GM18508 (cell line): Measurements from ENCODE around the gene ACTBL2.

Source experiments
- ATAC-seq: cut with Tn5 transposase; IDR thresholded peaks from one replicate; pipeline ENCODE4 v1.9.1; 2021; ENCODE audit warnings: moderate number of reproducible peaks; ENCODE audit not compliant: insufficient read depth, unreplicated experiment

Gene ACTBL2

DNA sequence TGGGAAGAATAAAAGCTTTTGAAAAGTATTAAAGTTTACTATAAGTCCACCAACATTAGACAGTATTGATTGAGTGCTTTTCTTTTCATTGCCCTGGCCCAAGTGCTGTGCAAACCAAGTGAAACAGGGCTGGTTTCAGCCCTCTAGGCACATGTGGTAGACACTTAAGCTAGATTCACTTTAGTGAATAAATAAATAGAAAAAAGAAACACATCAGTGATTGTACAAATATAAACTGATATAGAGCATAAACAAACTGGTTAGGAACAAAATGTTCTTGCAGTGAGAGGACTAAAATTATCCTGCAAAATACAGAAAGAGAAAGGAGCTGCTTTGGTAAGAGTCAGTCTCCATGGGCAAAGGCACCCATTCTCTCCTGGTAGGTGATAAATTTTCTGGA lies 29.7 kb downstream of the ACTBL2 start:
- no peak for ATAC-seq

DNA sequence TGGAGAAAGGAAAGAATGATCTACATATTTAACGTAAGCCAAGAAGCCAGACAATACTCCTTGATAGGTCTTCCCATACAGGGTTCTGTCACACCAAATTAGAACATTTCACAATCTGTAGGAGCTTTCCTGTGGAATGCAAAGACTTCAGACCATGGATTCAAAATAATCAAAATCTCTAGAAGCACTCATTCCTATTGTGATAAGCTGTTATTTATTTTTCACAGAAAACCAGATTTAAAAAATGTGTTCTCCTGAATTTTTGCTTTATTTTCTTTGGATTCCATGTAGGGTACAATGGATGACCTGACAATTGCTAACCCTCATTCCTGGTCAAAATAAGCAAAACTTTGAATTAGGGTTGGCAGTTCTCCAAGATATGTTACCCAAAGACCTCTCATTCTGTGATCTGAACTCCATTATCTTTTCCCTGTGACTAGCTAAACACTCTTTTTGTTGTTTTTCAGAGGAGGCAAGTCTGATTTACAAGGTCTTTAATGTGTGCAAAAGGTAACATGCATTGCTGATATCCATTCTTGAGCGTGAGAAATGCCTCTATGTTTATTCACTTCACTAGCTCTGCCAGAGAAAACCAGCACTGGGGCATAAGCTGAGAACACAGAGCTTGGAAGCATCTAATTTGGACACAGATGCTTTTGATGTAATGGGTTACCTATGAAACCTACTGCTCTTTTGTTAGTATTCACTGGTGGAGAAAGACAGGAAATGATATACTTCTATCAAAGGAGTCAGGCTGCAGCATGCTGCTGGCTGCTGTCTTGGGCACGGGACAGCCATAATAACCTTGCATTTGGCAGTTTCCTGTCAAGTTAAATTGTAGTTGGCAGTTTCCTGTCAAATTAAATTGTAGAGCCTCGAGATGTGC lies 31.4 kb downstream of the ACTBL2 start:
- ATAC-seq = no peak

DNA sequence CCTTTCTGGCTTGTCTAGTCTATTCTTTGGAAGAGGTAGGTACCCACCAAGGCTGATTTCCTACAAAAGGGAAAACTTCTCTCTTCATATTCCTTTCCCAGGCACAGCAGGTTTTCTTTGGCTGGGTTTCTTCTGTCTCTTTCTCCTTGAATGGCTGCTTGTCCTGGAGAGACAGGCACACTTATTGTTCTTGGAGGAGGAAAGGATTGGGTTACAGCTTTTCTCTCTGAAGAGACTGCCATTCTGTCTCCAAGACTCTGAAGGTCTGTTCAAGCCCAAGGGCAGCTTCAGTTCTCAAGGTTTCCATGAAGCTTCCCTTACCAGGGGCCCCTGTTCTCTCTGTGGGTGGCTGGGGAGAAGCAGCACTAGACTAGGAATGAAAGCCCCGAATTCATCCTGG lies 33.9 kb downstream of the ACTBL2 start:
- ATAC-seq = no peak

DNA sequence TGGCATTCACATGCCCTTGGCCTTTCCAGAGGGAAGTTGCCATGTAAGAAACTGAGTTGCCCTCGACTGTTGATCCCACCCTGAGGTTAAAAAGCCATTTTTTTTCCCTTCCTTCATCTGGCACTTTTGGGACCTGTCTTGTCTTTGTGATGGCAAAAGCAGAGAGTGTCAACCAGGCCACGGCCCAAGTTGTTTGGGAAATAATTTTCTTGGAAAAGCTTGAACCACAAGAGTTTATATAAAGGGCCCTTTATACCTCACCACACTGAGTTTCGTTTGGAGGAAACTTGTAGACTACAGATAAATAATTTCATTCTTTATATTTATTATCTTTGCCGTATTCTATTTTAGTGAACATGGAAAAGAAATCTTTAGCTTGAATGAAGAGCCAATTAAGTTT lies 34.3 kb downstream of the ACTBL2 start:
- no peak for ATAC-seq

DNA sequence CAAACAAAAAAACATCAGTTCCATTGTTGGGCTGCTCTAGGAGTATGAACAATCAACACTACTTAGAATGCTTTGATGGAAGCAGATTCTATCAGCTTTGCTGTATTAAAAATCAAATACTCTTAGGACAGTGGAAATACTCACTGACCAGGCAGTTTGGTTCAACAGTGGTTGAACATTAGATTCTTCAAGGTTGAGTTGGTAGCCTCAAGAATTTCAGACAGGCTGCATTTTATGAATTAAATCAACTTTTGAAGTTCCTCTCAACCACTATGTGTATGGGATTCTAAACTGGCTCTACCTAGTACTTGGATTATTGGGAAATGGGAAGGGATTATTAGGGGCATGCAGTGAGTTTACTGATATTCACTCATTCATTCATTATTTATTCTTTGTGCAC lies 35.0 kb downstream of the ACTBL2 start:
- no peak for ATAC-seq

DNA sequence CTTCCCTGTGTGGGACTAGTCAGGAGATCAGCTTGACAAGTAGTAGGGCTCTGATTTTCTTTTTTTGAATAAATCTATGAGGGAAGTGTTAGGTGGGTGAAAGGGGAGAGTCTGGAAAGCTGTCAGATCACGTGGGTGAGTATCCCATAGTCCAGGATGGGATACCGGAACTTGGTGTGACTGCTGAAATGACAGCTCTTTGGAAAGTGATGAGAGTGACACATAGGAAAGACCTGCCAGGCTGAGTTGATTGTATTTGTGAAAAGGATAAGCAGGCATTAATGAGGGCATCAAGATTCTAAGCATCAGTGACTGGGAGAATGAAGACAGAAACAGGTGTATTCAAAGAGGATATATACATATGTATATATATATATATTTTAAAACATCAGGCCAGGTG lies 35.6 kb downstream of the ACTBL2 start:
- ATAC-seq = no peak

DNA sequence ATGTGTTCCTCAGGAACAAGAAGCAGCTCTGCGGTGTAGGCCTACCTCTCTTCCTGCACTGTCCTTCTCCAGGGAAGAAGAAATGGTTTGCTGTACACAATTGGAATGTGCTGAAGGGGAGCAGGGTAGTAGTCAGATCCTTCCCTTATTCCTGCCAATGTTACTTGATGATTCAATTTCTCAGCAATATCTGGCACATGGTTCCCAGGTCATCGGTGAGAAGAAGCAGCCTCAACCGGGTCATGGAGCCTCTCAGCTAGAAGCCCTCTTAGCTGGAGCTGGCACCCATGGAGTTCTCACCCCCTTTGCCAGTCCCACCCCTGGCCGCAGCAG lies 36.9 kb downstream of the ACTBL2 start:
- ATAC-seq = no peak

DNA sequence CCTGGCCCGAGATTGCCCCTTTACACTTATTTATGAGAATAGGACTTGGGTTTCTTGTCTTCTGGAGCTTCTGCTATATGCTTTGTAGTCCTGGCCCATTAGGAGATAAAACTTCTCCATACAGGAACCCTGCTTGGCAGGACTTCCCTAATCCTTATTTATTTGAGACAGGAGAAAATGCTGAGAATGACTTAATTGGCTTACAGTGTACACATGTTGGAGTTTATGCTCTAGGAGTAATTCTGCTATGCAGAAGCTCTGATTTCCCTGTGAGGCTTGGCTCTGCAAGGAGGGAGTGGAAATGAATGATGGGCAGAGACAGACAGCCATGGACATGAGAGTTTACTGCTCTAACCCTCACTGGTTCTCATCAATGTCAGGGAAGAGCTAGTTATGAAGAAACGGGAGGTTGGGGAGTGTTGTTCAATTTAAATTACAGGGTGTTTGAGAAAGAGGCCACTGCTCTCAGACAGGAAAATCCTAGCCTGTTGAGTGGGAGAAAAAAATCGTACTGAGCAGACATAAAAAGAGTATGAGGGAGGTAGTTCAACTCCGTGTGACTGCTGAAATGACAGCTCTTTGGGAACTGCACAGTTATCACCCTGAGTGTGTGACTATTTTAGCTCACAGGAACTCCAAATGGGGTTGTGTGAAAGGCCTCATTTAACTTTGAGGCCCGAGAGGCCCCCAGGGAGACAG lies 37.5 kb downstream of the ACTBL2 start:
- no peak for ATAC-seq

DNA sequence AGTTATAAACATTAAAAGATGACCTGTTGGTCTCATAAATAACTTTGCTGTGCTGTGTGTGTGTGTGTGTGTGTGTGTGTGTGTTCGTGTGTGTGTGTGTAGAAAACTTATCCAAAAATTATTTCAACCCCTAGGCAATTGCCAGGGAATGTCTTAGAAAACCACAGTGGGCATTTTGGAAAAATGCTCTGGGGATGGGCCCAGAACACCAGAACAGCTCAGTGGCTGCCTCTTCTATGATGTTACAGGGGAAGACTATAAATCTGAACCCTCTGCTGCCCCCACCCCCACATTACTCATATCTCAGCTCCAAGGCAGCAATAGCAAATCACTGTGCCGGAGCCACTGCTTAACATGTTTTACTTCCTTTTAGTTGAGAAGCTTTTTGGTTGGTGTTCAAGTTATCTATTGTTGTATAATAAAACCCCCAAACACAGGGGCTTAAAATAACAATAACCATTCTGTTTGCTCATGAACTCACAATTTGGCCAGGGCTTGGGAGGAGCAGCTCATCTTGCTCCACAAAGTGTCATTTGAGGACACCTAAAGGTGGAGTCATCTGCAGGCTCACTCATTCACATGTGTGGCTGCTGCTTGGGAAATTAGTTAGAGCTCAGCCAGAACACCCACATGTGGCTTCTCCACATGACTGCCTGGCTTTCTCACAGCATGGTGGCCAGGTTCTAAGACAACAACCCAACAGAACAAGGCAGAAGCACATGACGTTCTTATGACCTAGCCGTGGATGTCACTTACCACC lies 40.4 kb downstream of the ACTBL2 start:
- ATAC-seq = no peak

DNA sequence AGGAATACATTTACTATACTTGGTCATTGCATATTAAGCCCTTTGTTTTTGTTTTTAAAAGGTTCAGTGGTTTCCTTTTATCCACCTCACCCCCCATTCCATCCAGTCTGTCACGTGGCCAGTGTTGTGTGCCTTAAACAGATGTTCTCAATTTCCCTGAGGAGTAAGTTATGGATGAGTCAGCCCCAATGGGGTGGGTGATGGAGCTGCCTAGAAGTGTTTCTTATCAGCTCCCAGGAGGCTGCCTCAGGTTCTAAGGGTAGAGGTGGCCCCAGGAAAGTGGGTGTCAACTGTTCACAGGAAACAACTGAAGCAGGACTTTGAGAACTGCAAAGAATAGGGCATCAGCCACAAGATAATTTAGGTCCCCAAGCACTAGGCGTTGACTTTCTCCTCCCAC lies 41.1 kb downstream of the ACTBL2 start:
- no peak for ATAC-seq

DNA sequence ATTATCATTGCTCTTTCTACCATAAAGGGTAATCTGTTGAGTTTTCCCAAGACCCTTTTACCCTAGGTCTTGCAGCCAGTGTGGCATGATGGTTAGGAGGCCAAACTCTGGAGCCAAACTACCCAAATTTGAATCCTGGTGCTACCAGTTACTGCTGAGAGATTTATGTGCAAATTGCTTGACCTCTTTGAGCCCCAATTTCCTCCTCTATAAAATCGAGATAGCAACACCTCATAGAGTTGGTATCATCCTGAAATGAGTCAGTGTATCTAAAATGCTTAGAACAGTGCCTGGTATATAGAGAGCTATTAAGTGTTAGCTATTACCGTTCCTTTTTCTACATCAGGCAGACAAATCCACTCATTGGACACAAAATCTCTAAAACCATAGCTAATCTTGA lies 43.0 kb downstream of the ACTBL2 start:
- ATAC-seq = no peak

DNA sequence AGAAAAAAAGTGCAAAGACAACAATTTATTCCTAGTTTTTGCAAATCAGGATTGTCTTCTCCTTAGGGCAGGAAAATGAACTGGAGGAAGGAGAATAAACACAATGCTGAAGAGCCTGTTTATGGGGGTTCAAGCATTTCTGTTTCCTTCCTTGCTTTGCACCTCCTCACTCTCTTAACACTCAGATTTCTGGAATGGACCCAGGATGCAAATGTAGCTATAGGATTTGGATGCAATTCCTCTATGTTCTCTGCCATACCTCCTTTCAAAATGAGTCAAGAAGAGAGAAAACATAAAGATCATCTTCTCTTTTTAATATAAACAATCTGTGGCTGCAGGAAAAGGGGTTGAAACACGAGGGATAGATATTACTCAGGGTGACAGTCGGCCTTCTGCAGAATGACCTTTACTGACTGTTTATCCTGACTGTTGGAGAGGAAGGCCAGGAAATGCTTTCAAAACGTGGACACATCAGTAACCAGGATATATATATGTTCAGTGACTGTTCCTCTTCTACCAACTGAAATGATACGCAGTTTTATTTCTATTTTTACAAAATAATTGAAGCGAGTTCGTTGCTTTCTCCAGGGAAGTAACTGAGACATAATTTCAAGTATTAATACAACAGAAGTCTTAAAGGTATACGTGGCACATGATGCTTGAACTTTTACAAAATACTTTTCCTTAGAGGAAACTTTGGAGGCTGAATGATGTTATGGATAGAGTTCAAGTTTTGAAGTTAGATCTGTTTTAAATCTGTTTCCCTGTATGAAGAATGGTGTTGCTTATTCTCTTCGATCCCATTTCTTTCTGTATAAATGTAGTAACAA lies 44.4 kb downstream of the ACTBL2 start:
- ATAC-seq = no peak

DNA sequence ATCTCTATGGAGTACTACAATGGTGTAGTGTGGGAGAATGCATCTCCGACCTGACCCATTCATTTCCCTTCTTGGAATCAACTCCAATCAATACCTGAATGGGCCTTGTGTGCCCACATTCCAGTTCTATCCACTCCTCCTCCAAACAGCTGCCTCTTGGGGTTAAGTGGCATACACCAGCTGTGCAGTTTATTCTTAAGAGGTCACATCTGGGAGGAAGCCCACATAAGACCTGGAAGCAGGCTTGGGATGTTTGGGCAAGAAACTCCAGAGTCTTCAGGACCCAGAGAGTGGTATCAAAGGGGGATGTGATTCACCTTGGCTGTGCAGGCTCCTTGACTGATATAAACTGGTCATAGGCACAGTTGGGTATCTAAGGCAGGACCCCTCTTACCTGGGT lies 46.0 kb downstream of the ACTBL2 start:
- no peak for ATAC-seq

DNA sequence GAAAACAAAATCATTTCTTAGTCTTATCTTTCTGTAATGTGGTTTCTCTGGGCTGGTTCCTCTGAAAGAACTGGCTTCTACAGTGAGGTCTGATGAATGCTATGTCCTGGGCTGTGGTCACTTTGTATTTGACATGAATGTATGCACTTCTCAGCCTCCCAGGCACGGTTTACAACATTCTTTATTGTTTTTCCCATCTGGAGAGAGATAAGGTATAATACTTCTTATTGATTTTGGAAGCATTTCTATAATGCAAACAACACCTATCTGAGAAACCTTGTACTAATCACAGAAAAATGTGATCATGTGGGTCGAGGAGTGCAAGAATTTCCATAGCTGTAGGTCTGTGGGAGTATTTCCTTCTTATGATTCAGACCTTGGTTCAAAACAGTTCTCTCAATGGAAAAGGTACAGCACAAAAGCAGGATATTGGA lies 46.9 kb downstream of the ACTBL2 start:
- no peak for ATAC-seq

DNA sequence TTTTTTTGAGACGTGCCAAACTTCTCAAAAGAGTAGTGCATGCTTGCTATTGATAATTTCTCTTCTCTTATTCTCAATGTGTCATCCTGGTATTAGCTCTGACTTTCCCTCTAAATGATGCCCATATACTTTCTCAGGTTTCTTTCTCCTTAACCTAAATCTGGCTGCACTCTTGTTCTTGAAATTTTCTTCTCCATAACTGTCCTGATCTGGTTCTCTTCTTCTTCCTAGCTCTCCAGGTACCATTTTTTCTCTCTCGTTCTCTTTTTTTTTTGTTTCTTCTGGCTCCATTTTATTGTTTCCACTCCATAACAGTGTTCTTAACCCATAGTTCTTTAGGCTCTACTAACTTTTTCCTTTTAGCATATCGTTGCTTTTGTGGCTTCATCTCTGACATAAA lies 47.9 kb downstream of the ACTBL2 start:
- no peak for ATAC-seq

DNA sequence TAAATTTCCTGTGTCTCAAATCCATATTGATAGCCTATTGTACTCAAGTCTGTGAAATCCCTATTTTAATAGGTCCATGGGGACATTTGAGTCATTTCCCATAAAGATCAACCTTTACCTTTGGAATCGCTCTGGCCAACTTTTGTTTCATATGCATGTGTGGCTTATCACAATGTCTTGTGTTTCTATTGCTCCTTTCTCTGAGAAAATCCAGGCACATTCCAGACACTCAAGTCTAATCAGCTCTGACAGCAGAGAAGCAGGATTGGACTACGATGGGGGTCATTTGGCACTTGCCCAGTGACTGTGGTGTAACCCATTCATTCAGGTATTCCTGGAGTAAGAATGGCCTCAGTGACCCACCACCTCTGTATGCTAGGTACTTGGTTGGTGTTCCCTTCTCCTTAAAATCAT lies 48.4 kb downstream of the ACTBL2 start:
- no peak for ATAC-seq

DNA sequence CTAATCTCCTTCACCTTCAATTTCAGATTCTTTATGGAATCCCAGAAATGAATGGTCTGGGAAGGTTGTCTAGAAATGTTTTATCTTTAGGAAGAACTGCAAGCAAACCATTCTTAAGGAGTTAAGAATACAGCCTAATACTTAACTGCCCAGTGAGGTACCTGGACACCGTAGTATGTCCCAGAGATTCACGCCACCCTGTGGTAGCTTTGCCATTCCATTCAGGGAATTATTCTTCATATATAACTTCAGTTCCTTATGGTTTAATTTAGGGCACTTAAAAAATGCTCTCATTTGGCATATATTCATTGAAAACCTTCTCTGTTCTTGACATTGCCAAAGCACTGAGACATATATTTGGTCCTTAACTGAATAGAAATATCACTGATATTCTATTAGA lies 49.7 kb downstream of the ACTBL2 start:
- no peak for ATAC-seq

DNA sequence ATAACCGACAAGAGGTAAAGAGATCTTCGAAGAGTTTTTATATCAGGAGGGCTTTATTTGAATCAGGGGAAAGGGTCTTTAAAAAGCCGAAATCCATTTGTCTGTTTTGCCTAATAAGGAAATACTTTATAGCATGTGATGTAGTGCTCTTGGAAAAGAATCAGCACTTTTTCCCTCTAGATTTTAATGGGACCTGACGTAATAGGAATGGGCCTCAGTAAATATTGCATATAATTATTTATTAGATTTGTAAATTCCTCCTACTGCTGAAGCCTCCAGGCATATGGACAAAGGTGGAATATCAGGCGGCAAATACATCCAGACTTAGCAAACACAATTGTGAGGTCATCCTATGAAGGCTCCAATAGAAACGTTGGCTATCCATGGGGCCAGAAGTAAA lies 50.9 kb downstream of the ACTBL2 start:
- no peak for ATAC-seq
